GM12878 (cell line): ENCODE measurements around the gene INHBA. TPM values are rescaled to one million over a fixed set of nuclear protein-coding genes. Genes with fewer than 3 reads are reported as not detected.

Experiments
- ATAC-seq: fragments of 200-7000 bp; cut with Tn5 transposase; 3 replicates; pipeline ENCODE4 v1.9.1; 2020; ENCODE audit warnings: mild to moderate bottlenecking, moderate library complexity
- BruUV-seq: library from RNA; stranded (reverse); fragments of 400-500 nt; replicated peaks from 2 replicates; lab custom pipeline; 2021; lab: Mats Ljungman, UMichigan
- CTCF ChIA-PET: fragments of 300-600 bp; sonication (Branson Sonifier 250); formaldehyde crosslinking; extraction: SDS; loops from one replicate; lab custom pipeline; 2021; ENCODE audit warnings: inconsistent platforms; lab: Yijun Ruan, JAX
- POLR2A ChIA-PET: fragments of 350-600 bp; formaldehyde crosslinking; extraction: SDS; loops from one replicate; lab custom pipeline; 2021; ENCODE audit warnings: inconsistent platforms; lab: Charles Lee
- RAD21 ChIA-PET: fragments of 300-600 bp; sonication (Branson Sonifier 250); formaldehyde crosslinking; loops from one replicate; lab custom pipeline; 2023; ENCODE audit warnings: antibody characterized with exemption; ENCODE audit not compliant: unreplicated experiment; lab: Charles Lee
- SMC1A ChIA-PET: fragments of 300-600 bp; sonication (Branson Sonifier 250); formaldehyde crosslinking; loops from one replicate; lab custom pipeline; 2023; ENCODE audit not compliant: unreplicated experiment, uncharacterized antibody; lab: Charles Lee
- DNase-seq: peaks from one replicate; pipeline ENCODE4 v3.0.0-alpha.2; 2011; ENCODE audit warnings: low read depth, low spot score
- FAIRE-seq: peaks from 3 replicates; lab custom pipeline; 2011; peaks lifted over from hg19 to GRCh38; lab: Jason Lieb, UNC
- H2AFZ ChIP-seq: 2 replicates; pipeline ENCODE4 v1.6.0; 2011; ENCODE audit warnings: low read depth, low read length, control low read depth; ENCODE audit not compliant: control insufficient read depth
- H3K27ac ChIP-seq: 2 replicates; pipeline ENCODE4 v1.5.1; 2011; ENCODE audit warnings: control low read depth; ENCODE audit not compliant: control insufficient read depth, insufficient read depth
- H3K27me3 ChIP-seq, 2 experiments: replicated peaks in 1 of 2; 2 replicates each; pipeline versions ENCODE4 v1.6.0 to v1.6.1; 2011; ENCODE audit warnings: low read length in 1 of 2; ENCODE audit not compliant: control insufficient read depth in 2 of 2, insufficient read depth in 2 of 2
- H3K36me3 ChIP-seq, 2 experiments: 2 replicates each; pipeline ENCODE4 v1.5.1; 2011; ENCODE audit warnings: low read length in 1 of 2; ENCODE audit not compliant: control insufficient read depth in 2 of 2, insufficient read depth in 2 of 2
- H3K4me1 ChIP-seq: 2 replicates; pipeline ENCODE4 v1.6.1; 2011; ENCODE audit warnings: mild to moderate bottlenecking, low read length, moderate library complexity, mixed read lengths; ENCODE audit not compliant: control insufficient read depth, insufficient read depth
- H3K4me2 ChIP-seq: 2 replicates; pipeline ENCODE4 v1.6.0; 2011; ENCODE audit warnings: control low read depth; ENCODE audit not compliant: control insufficient read depth, insufficient read depth
- H3K4me3 ChIP-seq: fragments of 200-600 bp; sonication (generic); 2 replicates; pipeline ENCODE4 v1.5.1; 2016
- H3K79me2 ChIP-seq: 2 replicates; pipeline ENCODE4 v1.6.0; 2011; ENCODE audit warnings: low read length; ENCODE audit not compliant: control insufficient read depth, insufficient read depth
- H3K9ac ChIP-seq: 2 replicates; pipeline ENCODE4 v1.8.0; 2011; ENCODE audit warnings: low read length, control low read depth, mixed read lengths; ENCODE audit not compliant: control insufficient read depth, insufficient read depth
- H3K9me3 ChIP-seq: replicated peaks from 3 replicates; pipeline ENCODE4 v1.5.1; 2011; ENCODE audit warnings: mild to moderate bottlenecking, low read length; ENCODE audit not compliant: control insufficient read depth, insufficient read depth
- H4K20me1 ChIP-seq: 2 replicates; pipeline ENCODE4 v1.6.0; 2011; ENCODE audit not compliant: control insufficient read depth, insufficient read depth
- FOXK2 ChIP-seq: fragments of 450-650 bp; IDR thresholded peaks from 2 replicates; pipeline ENCODE4 v1.6.1; 2017; ENCODE audit warnings: mild to moderate bottlenecking, moderate library complexity
- IKZF2 ChIP-seq, 2 experiments: fragments of 450-650 bp; IDR thresholded peaks; 2 replicates each; pipeline ENCODE4 v1.6.1; 2017; ENCODE audit warnings: mild to moderate bottlenecking in 2 of 2, moderate library complexity in 2 of 2
- SPI1 ChIP-seq: IDR thresholded peaks from 2 replicates; pipeline ENCODE4 v1.6.1; 2011; ENCODE audit warnings: low read depth, mild to moderate bottlenecking, low read length, moderate library complexity, borderline replicate concordance; ENCODE audit not compliant: insufficient read depth
- WGBS: methylation state at CpG from one replicate; pipeline ENCODE4 v1.1.6; 2016; ENCODE audit warnings: low lambda C conversion rate; ENCODE audit not compliant: insufficient replicate concordance, insufficient coverage; ENCODE audit errors: missing lambda C conversion rate; 5-methylcytosine and 5-hydroxymethylcytosine counted together
- in situ Hi-C: fragments of 300-500 bp; cut with MboI; formaldehyde crosslinking; loops from 9 replicates; pipeline ENCODE4 v1.14.3; 2018; ENCODE audit warnings: mixed read lengths
- intact Hi-C: fragments of 100-400 bp; cut with micrococcal nuclease; formaldehyde crosslinking; loops from one replicate; pipeline ENCODE4 v1.14.2; 2022; ENCODE audit not compliant: unreplicated experiment
- polyA plus RNA-seq, 11 experiments: library from polyadenylated mRNA; depleted of rRNA in 4 of 11; unstranded in 6 of 11; stranded (reverse) in 5 of 11; fragments of >200 nt; fragmentation: Nextera tagmentation in 4 of 11; fragmentation: Illumina TruSeq in 1 of 11; extraction: Ambion mirVana in 4 of 11; extraction: Trizol in 1 of 11; gene quantifications; 1 replicate in 1 of 11; 2 replicates in 10 of 11; pipeline versions ENCODE4 v1.2.1 to v1.2.3, GENCODE V29; 2011 to 2016; ENCODE audit warnings: inconsistent platforms in 2 of 11, missing spikeins in 2 of 11, low read depth in 1 of 11
- total RNA-seq, 4 experiments: library from RNA; depleted of rRNA in 3 of 4; stranded (reverse); fragments of >200 nt in 3 of 4; fragmentation: Illumina TruSeq in 1 of 4; extraction: Trizol in 1 of 4; gene quantifications; 2 replicates each; pipeline versions ENCODE4 v1.2.1 to v1.2.3, GENCODE V29; 2013 to 2021
- TF ChIP-seq, protein P1 (sequence below): fragments of 450-650 bp; IDR thresholded peaks from 2 replicates; pipeline ENCODE4 v1.6.1; 2017; ENCODE audit warnings: borderline replicate concordance

The INHBA gene
- total and polyA plus RNA-seq, 10 of the 15 experiments (the other 5 are each of a cell fraction or from before 2014, with no cell fraction given) = 0.04 to 0.05 (median 0.05) TPM; not detected in 6

DNA sequence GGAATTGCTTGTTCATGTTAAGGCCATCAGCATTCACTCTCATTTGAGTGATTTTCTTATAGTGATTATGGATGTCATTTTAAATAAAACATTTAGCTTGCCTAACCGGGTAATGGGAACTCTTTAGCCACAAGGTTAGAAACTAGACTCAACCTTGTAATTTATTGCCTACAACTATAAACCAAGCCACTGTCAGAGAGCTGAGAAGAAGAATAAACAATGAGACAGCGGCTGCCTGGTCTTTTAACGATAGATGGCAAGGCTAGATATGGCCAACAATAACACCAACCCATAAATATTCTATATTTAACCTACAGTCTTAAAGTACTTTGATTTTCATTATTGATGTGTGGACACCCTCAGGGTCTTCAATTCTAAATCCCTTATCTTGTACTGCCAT lies 27.8 kb upstream of the INHBA start:
- no peak overlapping the region for H3K4me2 ChIP-seq
- no peaks in the 10 kb centered on the region for H3K79me2 ChIP-seq
- WGBS = 56% methylated on average over 3 of the region's 3 CpGs
- DNase-seq = no peak
- H3K36me3 ChIP-seq = no peaks in the 10 kb centered on the region
- H3K9ac ChIP-seq = no peak overlapping the region
- H2AFZ ChIP-seq = no peak overlapping the region
- ChIA-PET POLR2A (no interaction called here), RAD21 (interaction anchor here (0.7 to 1.0 kb wide), 2 partner anchors 27 to 156 kb away, joined by 3 to 4 read pairs; no protein-coding TSS in a partner anchor), CTCF (interaction anchor here (1.5 to 2.6 kb wide), 2 partner anchors 151 to 210 kb away, joined by 4 to 8 read pairs; no protein-coding TSS in a partner anchor), SMC1A (interaction anchor here (0.9 to 1.4 kb wide), 5 partner anchors 17 to 34 kb away, joined by 3 to 4 read pairs (median 3); no protein-coding TSS in a partner anchor)
- no peak for ATAC-seq
- no peaks in the 10 kb centered on the region for H4K20me1 ChIP-seq
- intact Hi-C loops (loop anchor here (5.0 kb wide), 1 partner anchor 152 kb away; no protein-coding TSS in a partner anchor), in situ Hi-C loops (loop anchor here (5.0 kb wide), 1 partner anchor 152 kb away; no protein-coding TSS in a partner anchor)
- no peak overlapping the region for H3K4me3 ChIP-seq
- H3K4me1 ChIP-seq = peaks cover 7% of the 10 kb centered on the region
- H3K27me3 ChIP-seq = no peaks in the 10 kb centered on the region
- FAIRE-seq = no peak
- no peak overlapping the region for H3K27ac ChIP-seq
- BruUV-seq = no TSS peak
- TF ChIP-seq SPI1 = no peak
- TF ChIP-seq, protein P1, sequence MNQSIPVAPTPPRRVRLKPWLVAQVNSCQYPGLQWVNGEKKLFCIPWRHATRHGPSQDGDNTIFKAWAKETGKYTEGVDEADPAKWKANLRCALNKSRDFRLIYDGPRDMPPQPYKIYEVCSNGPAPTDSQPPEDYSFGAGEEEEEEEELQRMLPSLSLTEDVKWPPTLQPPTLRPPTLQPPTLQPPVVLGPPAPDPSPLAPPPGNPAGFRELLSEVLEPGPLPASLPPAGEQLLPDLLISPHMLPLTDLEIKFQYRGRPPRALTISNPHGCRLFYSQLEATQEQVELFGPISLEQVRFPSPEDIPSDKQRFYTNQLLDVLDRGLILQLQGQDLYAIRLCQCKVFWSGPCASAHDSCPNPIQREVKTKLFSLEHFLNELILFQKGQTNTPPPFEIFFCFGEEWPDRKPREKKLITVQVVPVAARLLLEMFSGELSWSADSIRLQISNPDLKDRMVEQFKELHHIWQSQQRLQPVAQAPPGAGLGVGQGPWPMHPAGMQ = no peak
- no peak for TF ChIP-seq FOXK2
- TF ChIP-seq IKZF2 (IDR thresholded peaks at IDR 0.05) = no peak
- no peaks in the 10 kb centered on the region; the same call in 1 of the 3 replicates for H3K9me3 ChIP-seq
